Muscle of leg (tissue), 11 donors: ENCODE results near the gene ATP7A. TPM values are rescaled to one million over a fixed set of nuclear protein-coding genes. Genes with fewer than 3 reads are reported as not detected.

Experiments
- DNase-seq: peaks from one replicate; pipeline ENCODE4 v3.0.0; 2013
- H3K27ac ChIP-seq: one replicate; pipeline ENCODE4 v1.5.1; 2013; ENCODE audit warnings: mild to moderate bottlenecking, low read length, control low read depth
- H3K27me3 ChIP-seq: one replicate; pipeline ENCODE4 v1.6.1; 2013; ENCODE audit warnings: low read length; ENCODE audit not compliant: control insufficient read depth, insufficient read depth
- H3K36me3 ChIP-seq: one replicate; pipeline ENCODE4 v1.6.1; 2013; ENCODE audit warnings: low read length; ENCODE audit not compliant: control insufficient read depth, insufficient read depth
- H3K4me1 ChIP-seq: one replicate; pipeline ENCODE4 v1.6.1; 2013; ENCODE audit warnings: low read length; ENCODE audit not compliant: control insufficient read depth, insufficient read depth
- H3K4me3 ChIP-seq: one replicate; pipeline ENCODE4 v1.5.1; 2013; ENCODE audit warnings: low read length, control low read depth
- H3K9me3 ChIP-seq: replicated peaks from 2 replicates; pipeline ENCODE4 v1.6.1; 2013; ENCODE audit warnings: low read depth, low read length; ENCODE audit not compliant: control insufficient read depth
- WGBS: methylation state at CpG from one replicate; pipeline ENCODE4 v1.1.5; 2013; ENCODE audit warnings: missing lambda C conversion rate; ENCODE audit not compliant: insufficient coverage; 5-methylcytosine and 5-hydroxymethylcytosine counted together
- polyA plus RNA-seq, 8 donors: library from polyadenylated mRNA; unstranded; fragments of 120-200 nt; gene quantifications; one replicate each; pipeline versions ENCODE4 v1.2.1 to v1.2.3, GENCODE V29; 2013; ENCODE audit warnings: inconsistent platforms in 1 of 8, low replicate concordance in 1 of 8; ENCODE audit not compliant: insufficient read length in 8 of 8, insufficient read depth in 1 of 8
- total RNA-seq: library from RNA; stranded (reverse); fragments of 120-200 nt; gene quantifications from one replicate; pipeline ENCODE4 v1.2.4, GENCODE V29; 2013

The ATP7A gene
- total and polyA plus RNA-seq, 9 donors = 5.6 to 12.9 (median 8.7) TPM

- 39% methylated on average over 3 of the region's 7 CpGs for WGBS
These were observed 114.0 kb downstream of the ATP7A start for GRCh38 chrX:78024349-78025059.

GRCh38 chrX:78027798-78028197, 117.3 kb downstream of the ATP7A start:
- Histone ChIP-seq H3K4me1 (no peaks in the 10 kb centered on the region), H3K9me3 (peaks cover 4% of the 10 kb centered on the region), H3K27ac (no peak overlapping the region), H3K36me3 (peaks cover 2% of the 10 kb centered on the region), H3K4me3 (no peak overlapping the region), H3K27me3 (no peaks in the 10 kb centered on the region)
- no peak for DNase-seq
- WGBS = 87% methylated on average over 3 of the region's 3 CpGs

More at GRCh38 chrX:78024349-78025059, 114.0 kb downstream of the ATP7A start:
- H3K4me3 ChIP-seq = no peak overlapping the region
- DNase-seq = no peak
- H3K27me3 ChIP-seq = no peaks in the 10 kb centered on the region
- no peak overlapping the region for H3K27ac ChIP-seq
- H3K36me3 ChIP-seq = peaks cover 2% of the 10 kb centered on the region
- H3K9me3 ChIP-seq = peaks cover 4% of the 10 kb centered on the region
- H3K4me1 ChIP-seq = no peaks in the 10 kb centered on the region

GRCh38 chrX:78029663-78030062, 119.2 kb downstream of the ATP7A start:
- WGBS = no CpG with 5 or more reads among the region's 2 CpGs
- Histone ChIP-seq H3K4me3 (no peak overlapping the region), H3K27ac (no peak overlapping the region), H3K27me3 (no peaks in the 10 kb centered on the region), H3K9me3 (no peaks in the 10 kb centered on the region), H3K36me3 (no peaks in the 10 kb centered on the region), H3K4me1 (no peaks in the 10 kb centered on the region)
- peak; percentile 27 for DNase-seq

- Histone ChIP-seq H3K36me3 (no peaks in the 10 kb centered on the region), H3K9me3 (no peaks in the 10 kb centered on the region), H3K4me1 (no peaks in the 10 kb centered on the region), H3K27me3 (no peaks in the 10 kb centered on the region), H3K4me3 (no peak overlapping the region), H3K27ac (no peak overlapping the region)
- DNase-seq = no peak
- 94% methylated on average over 3 of the region's 6 CpGs for WGBS
These were observed 124.6 kb downstream of the ATP7A start for GRCh38 chrX:78035061-78035460.

- H3K36me3 ChIP-seq = no peaks in the 10 kb centered on the region
- WGBS = 87% methylated on average over 3 of the region's 3 CpGs
These were observed 127.4 kb downstream of the ATP7A start for GRCh38 chrX:78037881-78038280.

GRCh38 chrX:78042601-78043000, 132.1 kb downstream of the ATP7A start:
- Histone ChIP-seq H3K36me3 (no peaks in the 10 kb centered on the region), H3K27me3 (no peaks in the 10 kb centered on the region), H3K4me3 (no peak overlapping the region), H3K27ac (no peak overlapping the region), H3K4me1 (no peaks in the 10 kb centered on the region), H3K9me3 (no peaks in the 10 kb centered on the region)
- no peak for DNase-seq
- WGBS = 100% methylated on average over 1 of the region's 1 CpG

More at GRCh38 chrX:78037881-78038280, 127.4 kb downstream of the ATP7A start:
- Histone ChIP-seq H3K9me3 (no peaks in the 10 kb centered on the region), H3K27me3 (no peaks in the 10 kb centered on the region), H3K4me1 (no peaks in the 10 kb centered on the region), H3K27ac (no peak overlapping the region), H3K4me3 (no peak overlapping the region)
- DNase-seq = no peak

GRCh38 chrX:78046362-78046761, 135.9 kb downstream of the ATP7A start:
- Histone ChIP-seq H3K9me3 (no peaks in the 10 kb centered on the region), H3K4me3 (no peak overlapping the region), H3K4me1 (no peaks in the 10 kb centered on the region), H3K27me3 (no peaks in the 10 kb centered on the region), H3K27ac (no peak overlapping the region), H3K36me3 (no peaks in the 10 kb centered on the region)
- no CpG with 5 or more reads among the region's 4 CpGs for WGBS
- DNase-seq = no peak

- Histone ChIP-seq H3K27me3 (no peaks in the 10 kb centered on the region), H3K9me3 (no peaks in the 10 kb centered on the region)
- no CpG with 5 or more reads among the region's 2 CpGs for WGBS
These were observed 137.6 kb downstream of the ATP7A start for GRCh38 chrX:78048052-78048451.

GRCh38 chrX:78063687-78064086, 153.2 kb downstream of the ATP7A start:
- no peak for DNase-seq
- Histone ChIP-seq H3K36me3 (no peaks in the 10 kb centered on the region), H3K9me3 (peaks cover 6% of the 10 kb centered on the region), H3K4me3 (no peak overlapping the region), H3K27me3 (no peaks in the 10 kb centered on the region), H3K27ac (no peak overlapping the region), H3K4me1 (no peaks in the 10 kb centered on the region)

More at GRCh38 chrX:78048052-78048451, 137.6 kb downstream of the ATP7A start:
- DNase-seq = no peak
- Histone ChIP-seq H3K36me3 (no peaks in the 10 kb centered on the region), H3K27ac (no peak overlapping the region), H3K4me3 (no peak overlapping the region), H3K4me1 (no peaks in the 10 kb centered on the region)

- no peak for DNase-seq
- no peak overlapping the region for H3K4me3 ChIP-seq
- H3K9me3 ChIP-seq = peaks cover 8% of the 10 kb centered on the region
- WGBS = 55% methylated on average over 4 of the region's 4 CpGs
- H3K36me3 ChIP-seq = no peaks in the 10 kb centered on the region
- H3K27ac ChIP-seq = no peak overlapping the region
- H3K4me1 ChIP-seq = no peaks in the 10 kb centered on the region
- H3K27me3 ChIP-seq = no peaks in the 10 kb centered on the region
These were observed 153.7 kb downstream of the ATP7A start for GRCh38 chrX:78064152-78064551.
